GM12872 (cell line): ENCODE data around the gene EBF3.

ENCODE experiments used
- TF ChIP-seq, protein P1 (sequence below): IDR thresholded peaks from 3 replicates; pipeline ENCODE4 v1.5.1; 2011; ENCODE audit warnings: low read depth, mild to moderate bottlenecking, low read length, moderate library complexity; ENCODE audit not compliant: insufficient read depth

Gene EBF3

DNA sequence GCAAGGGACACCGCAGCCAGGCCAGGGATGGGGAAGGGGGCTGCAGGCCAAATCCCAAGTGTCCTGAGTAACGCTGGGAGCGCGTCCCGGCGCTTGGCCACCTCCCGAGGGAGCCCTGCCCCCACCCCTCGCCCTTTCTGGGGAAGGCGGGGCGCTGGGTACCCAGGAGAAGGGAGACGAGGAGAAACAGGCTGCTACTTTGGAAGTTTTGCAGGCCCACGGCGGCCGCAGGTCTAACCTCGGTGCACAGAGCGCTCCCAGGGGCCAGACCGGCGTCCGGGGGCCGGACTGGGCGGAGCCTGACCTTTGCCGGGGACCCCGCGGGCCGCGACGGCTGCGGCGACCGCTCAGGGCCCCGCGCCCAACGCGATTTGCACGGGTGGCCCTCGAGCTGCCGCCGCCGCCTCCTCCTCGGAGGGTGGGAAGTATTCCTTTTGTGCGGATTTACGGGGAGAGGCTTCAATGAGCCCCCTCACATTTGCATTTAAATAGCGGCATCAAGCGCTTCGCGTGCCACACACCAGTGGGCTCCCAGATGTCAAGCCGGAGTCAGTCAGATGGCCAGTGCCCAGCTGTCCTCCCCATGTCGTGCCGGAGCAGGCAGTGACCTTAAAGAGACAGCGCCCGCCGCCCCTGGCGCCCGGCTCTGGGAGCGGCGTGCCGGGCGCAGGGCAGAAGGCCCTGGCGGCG, 3.0 kb upstream of the EBF3 start:
- TF ChIP-seq, protein P1, sequence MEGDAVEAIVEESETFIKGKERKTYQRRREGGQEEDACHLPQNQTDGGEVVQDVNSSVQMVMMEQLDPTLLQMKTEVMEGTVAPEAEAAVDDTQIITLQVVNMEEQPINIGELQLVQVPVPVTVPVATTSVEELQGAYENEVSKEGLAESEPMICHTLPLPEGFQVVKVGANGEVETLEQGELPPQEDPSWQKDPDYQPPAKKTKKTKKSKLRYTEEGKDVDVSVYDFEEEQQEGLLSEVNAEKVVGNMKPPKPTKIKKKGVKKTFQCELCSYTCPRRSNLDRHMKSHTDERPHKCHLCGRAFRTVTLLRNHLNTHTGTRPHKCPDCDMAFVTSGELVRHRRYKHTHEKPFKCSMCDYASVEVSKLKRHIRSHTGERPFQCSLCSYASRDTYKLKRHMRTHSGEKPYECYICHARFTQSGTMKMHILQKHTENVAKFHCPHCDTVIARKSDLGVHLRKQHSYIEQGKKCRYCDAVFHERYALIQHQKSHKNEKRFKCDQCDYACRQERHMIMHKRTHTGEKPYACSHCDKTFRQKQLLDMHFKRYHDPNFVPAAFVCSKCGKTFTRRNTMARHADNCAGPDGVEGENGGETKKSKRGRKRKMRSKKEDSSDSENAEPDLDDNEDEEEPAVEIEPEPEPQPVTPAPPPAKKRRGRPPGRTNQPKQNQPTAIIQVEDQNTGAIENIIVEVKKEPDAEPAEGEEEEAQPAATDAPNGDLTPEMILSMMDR = no peak

DNA sequence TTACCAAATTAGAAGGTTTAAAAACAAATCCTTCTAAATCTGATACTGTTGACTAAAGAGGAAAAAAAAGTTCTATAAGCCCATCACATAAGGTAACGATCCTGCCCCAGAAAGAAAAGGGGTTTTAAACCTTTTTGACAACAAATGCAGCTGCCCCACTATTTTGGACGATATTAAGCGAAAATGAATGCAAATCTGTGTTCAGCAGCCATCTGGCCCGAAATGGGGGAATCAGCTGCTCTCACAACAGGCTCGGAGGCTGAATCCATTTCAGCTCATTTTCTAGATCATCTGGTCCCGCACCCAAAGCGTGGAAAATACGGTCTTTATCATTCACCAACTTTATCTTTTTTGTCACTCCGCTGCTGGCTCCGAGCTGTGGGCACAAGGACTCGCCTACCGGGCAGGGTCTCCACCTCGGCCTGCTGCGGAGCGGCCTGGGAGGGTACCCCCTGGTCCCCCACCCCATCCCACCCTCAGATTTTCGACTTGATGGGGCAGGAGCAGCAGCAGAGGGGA, 2.4 kb upstream of the EBF3 start:
- TF ChIP-seq, protein P1 = no peak

DNA sequence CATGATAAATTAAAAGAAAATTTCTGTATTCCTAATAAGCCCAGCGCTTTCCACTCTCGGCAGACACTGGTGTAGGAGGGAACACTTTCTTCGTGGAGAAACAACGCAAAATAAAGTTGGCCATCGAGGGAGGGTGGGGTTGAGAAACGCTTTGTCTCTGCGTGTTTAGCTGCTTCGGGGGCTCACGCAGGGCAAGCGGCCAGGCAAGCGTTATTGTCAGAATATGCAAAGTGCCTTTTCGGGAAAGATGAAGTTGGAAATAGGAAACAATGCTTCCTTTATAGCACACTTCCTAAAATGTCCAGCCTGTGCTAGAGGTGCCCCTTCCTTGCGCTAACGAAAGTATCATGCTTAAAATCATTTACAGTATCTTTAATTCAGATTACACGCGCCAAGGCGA, 1.9 kb upstream of the EBF3 start:
- TF ChIP-seq, protein P1 = no peak

DNA sequence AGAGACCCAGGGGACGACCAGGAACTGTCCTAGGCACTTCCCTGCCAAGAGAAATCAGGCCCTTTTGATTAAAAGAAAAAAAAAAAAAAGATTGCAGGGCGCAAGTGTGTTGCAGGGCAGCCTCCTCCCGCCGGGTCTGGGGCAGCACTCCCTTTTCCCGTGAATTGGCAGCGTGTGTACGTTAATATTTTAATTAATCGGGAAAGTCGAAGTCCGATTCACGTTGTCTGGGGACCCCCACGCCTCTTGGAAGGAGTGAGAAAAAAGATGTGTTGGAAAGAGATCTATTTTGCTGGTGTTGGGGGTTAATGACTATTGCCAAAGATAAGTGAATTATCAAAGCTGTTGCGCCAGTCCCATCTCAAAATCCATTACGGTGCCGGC, 1.3 kb upstream of the EBF3 start:
- TF ChIP-seq, protein P1 = no peak

DNA sequence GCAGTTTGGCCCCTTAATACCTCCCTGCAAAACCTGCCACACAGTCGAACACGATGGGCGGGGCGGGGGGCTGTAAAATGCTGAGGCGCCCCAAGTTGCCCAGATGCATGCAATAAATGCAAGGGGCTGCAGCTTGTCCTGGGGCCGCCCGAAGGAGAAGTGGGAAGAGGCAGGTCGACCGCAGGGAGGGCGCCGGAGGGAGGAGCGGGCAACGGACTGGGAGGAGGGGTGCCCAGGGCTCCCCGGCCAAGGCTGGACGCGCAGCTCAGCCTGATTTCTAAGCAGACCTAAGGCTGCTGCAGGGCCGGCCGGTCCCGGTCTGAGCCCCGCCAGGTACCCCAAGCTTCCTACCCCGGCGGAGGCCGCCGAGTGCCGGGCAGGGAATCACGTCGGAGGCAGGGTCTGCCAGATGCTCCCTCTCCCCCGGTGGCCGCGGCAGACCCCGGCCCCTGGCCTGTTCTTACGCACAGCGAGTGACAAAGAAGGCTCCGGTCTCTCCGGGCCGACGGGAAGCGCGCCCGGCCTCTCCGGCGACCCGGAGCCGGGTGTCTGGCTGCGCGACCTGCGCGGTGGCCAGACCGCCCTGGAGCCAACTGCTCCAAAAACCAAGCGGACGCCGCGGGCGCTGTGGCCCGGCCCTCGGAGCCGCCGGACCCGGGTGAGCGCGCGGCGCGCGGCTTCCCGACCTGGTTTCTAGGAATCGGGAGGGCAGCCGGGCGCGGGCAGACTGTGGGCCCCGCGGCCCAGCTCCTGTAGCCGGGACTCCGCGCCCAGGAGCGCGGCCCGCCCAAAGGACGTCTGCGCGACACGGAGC, 744 bp upstream of the EBF3 start:
- TF ChIP-seq, protein P1 = no peak

DNA sequence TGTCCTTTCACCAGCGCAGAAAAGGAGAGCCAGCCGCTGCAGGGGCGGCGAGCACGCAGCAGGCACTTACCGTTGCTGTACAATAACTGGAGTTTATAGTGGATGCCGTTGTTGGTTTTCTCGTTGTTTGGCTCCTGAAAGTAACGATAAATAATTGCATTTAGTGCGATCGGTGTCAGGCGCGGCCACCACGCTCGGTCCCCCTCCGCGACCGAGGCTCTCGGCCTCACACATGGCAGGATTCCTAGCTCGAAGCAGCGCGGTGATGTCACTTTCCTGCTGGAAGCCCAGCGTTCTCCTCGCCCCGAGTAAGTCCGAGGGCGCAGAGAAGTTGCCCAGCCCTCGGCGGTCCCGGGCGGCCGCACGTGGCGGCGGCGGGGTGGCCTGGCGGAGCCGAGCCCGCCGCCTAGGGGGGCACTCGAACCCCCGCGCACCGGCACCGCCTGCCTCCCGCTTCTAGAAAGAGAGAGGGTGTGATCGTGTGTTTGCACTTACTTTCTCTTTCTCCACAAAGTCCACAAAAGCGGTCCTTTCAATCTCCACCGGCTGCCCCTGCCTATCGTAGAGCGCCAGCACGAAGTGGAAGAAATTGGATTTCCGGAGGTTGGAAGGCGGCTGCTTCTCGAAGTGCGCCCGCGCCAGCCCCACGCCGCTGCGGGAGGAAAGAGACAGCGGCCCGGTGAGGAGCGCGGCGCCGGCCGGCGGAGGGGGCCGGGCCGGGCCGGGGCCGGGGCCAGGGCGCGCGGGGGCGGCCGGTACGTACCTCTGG, 1.0 kb downstream of the EBF3 start:
- TF ChIP-seq, protein P1 = no peak
